Stimulated activated CD8-positive, alpha-beta memory T cell treated with anti-CD3 and anti-CD28 coated beads, Interleukin-12 subunit alpha, Interleukin-12 subunit beta, amount 100 ng/mL, for 24 hours (primary cell): ENCODE measurements around the gene VSIG2.

ENCODE experiments used
- DNase-seq: peaks from one replicate; pipeline ENCODE4 v3.0.0-alpha.2; 2020; ENCODE audit errors: extremely low read depth

The VSIG2 gene

DNA sequence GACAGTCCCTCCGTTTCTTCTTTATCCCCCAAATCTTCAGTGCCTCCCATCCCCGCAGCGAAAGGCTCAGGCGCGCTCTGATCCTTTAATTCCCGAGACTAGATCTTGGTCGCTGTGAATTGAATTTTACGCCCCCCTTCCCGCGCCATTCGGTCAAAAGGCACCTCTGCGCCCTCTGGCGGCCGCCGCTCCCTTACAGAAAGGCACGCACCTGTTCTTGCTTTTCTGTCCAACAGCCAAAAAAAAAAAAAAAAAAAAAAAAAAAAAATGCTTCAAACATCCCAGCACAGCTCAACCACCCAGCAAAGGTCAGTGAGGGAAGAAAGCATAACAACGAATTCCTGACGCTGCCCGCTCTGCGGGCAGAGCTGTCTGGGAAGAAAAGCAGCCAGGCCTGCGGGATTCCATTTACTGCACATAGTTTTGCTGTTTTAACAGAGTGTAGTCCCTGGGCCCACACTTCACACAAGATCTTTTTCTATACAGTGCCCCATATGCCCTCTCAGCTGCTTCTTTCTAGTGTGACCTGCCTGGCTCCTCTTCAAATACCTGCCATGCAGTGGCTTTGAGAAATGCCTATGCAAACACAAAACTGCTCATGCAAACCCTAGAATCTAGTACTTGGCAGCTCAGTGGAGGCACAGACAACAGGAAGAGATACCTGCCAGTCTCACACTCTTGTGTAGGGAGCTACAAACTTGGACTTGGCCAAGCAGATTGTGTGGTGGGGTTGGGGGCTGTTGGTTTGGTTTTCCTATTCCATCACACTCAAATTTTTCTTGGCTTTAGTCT lies 11.3 kb upstream of the VSIG2 start:
- DNase-seq = peak; percentile 58

DNA sequence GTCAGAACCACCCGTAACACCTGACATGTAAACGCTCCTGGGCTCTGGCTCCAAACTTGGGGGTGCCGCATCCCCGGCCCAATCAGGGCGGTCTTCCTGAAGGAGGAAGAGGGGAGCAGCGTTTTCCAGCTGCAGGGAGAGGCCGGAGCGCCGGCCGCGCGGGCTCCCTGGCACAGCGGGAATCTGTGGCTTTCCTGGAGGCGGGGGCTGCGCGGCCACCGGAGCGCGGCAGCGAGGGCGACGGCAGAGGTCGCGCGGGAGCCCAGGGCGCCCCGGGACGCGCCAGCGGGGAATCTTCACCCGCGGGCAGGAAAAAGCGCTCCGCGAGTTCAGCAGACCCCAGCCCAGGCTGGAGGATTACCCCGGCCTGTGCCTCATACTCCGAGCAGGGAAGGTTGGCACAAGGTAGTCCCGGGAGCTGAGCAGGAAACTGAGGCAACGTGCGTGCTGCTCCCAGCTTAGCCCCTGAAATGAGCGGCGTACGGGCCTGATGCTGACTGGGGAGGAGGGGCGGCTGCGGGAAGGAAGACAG lies 10.6 kb upstream of the VSIG2 start:
- no peak for DNase-seq

DNA sequence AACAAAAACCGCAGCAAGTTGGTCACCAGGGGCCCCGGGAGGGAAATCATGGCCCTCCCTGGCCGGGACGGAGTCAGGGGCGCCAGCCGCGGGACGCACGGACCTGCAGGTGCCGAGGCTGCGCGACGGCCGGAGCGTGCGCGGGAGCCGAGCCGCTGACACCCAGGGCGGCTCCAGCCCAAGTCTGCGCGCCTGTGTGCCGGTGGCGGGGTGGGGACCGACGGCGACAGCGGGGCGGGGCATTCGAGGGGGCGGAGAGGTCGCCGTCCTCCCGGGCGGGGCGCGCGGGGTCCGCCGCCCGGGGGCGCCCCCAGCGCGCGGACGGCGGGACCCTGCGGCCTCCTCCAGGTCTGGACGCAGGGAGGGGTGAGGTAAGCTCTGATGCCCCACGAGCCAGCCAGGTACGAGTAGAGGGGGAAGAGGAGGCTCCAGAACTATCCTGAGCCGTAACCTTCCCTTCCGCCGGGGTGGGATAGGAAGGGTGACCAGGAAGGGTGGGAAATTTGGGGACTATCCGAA lies 10.1 kb upstream of the VSIG2 start, which contains the start of gene ESAM:
TSS of gene ESAM (minus strand) at position 186 of the 519 bp plus-strand sequence. CDS start at position 50, 136 bp downstream.
- DNase-seq = no peak

DNA sequence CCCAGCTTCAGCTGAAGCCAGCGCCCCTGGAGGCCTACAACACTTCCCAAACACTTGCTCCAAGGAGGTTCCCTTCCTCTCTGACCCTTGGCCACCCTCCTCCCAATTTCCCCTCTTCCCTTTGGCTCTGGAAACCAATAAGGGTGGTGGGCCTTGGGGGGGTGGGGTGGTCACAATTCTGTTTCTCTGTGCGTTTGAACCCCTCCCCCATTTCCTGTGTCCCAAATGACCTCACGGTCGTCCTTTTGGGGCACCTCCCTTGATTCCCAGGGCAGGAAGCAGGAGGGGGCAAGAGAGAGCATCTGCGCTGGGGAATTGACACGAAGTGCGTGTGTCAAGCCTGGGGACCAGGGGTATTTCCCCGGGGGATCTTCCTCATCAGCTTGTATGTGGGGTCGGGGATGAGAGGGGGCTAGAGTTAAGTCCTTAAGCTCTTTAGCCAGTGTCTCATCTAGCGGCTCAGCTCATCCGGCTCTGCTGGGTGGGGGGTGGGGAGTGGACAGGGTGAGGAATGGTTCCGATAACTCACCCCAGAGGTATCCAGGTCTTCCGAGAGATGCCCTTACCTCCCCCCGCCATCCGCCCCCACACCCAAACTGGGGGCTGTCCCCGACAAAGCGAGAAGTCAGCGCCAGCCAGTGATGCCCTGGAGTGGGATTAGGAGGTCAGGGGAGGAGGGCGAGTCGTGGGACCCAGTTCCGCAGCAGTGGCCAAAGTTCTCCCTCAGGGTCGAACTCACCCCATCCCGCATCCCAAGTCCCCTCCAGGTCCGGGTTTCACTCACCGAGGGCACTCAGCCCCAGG lies 9.4 kb upstream of the VSIG2 start:
- no peak for DNase-seq

DNA sequence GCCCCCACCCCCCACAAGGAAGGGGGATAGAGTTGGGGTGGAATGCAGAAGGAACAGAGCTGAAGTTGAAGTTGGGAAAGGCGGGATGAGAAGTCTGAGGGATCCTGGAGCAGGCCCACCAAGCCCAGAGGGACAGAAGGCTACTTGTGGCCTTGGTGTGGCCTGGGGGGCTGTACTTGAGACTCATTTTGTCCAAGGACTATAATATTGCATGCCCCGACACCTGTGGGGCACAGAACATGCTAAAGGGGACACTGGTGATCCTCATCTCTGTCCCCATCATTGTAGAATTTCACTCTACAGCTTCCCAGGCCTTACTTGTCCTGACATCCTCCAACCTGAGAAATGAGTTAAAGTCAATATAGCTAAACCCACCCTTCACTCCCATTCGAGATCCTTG lies 8.8 kb upstream of the VSIG2 start:
- no peak for DNase-seq

DNA sequence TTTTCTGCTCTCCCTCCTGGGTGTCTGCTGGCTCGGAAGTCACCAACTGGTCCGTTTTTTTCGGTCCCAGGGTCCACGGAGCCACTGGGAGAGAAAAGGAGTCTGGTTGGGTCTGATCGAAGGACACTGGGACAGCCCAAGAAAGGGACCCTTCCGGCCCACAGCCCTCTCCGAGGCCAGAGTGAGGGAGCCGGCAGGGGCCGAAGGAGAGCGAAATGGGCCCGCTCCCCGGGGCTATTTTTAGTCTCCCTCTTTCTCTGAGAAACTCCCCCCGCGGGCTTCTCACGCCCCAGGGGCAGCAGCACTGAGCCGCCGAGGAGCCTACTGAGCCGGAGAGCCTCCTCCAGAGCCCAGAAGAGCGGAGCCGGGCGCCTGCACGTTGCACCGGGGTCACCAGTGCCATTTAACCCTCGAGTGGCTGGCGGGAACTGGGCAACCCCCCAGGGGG lies 8.2 kb upstream of the VSIG2 start:
- no peak for DNase-seq

DNA sequence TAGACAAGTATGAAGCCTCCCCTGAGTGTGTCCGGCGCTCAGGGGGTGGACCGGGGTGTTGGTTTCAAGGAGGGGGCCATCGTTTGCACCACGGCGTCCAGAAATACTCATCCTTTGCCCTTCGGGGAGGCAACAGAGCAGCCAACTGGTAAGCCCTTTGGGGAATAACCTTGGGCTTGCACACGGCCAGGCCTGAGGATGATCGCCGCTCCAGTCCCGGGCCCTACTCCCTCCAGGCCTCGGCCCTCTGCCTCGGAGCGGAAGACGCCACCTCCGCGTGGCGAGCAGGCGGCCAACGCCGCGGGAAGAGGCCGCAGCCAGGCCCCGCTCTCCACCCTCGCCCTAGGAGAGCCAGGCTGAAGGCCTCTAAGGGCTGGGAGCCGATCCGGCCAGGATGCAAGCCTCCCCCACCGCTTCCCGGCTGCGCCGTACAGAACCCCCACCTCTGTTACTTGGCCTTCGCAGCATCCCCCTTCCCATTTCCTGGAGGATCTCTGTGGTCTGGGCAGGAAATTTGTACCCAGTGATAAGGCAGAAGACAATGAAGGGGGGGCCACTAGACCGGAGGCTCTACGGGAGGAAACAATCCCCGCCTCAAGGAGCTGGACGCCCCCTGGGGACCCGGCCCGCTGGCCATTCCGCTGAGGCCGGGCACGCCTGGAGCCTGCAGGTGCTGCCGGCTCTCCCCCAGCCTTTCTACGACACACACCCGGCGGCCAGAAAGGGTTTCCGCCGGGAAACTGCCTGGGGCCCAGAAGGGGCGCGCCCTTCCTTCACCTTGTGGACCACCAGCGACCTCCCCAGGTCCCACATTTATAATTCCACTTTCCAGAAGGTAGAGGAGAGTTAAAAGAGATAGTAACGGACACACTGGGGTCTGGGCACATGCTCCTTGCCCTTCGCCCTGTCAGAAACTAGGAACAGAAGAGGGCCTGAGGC lies 7.5 kb upstream of the VSIG2 start:
- DNase-seq = no peak

DNA sequence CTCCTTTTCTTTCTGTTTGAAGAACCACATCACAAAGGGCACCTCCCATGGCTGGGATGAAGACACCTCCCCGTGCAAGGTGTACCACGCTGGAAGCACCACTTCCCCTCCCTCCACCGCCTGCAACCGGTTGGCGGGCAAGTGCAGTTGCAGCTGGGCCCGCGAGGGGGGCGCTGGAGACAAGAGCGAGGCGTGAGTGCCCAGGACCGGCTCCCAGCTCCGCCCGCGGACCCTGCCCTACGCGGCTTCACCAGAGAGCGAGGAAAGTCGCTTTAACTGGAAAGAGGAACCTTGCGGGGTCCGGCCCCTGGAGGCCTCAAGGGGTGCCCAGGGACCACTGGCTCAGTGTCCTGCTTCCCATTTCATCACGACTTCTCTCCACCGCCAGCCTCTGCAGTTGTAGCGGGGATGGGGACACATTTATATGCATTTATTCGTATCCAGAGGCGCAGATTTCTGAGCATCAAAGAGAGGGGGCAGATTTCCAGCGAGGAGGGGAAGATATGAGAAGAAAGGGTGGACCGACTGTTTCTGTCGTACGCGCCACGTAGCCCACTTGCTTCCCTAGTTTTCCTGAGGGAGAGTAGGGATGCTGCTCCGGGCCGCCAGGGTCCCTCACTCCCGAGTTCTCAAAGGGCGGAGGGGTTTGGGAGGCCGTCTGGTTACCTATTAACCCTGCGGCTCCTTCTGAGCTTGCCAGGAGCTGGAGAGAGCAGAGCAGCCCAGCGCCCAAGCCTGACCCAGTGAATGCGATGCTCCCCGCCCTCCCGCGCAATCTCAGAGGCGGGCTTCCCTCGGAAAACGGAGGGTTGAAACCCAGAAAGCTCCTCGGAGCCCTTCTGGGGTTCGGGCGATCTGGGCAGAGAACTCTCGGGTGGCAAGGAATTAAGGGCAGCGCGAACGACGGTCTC lies 6.6 kb upstream of the VSIG2 start:
- DNase-seq = no peak

DNA sequence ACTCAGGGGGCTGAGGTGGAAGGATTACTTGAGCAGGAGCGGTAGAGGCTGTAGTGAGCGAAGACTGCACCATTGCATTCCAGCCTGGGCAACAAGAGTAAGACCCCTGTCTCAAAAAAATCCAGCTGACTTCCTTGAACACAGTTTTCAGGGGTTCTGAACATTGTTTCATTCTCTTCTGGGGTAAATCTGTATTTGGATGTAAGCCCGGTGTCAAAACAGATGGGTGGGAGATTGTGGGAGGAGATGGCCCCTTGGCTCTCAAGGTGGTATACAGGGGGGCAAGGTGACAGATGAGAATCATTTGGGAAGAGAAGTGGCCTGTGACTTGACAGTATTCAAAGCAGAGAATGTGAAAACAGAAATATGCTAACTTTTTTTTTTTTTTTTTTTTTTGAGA lies 5.3 kb upstream of the VSIG2 start:
- no peak for DNase-seq

DNA sequence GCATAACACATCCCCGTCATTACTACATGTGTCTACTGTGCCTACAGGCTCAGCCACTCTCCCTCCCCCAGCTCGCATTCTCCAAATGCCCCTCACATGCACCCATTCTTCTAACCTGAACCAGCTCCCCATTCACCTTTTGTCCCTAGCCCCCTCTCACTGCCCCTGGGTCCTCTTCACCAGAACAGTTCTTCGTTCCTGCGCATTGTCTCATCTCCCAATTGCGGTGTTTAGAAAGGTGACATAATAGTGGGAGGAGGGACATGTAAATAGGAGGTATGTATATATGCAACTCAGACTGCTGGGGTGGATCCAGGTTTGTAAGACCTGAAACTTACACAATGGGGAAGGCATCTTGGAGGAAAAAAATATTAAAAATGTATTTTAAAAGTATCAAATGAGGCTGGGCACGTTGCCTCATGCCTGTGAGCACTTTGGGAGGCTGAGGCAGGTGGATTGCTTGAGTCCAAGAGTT lies 4.7 kb upstream of the VSIG2 start:
- no peak for DNase-seq

DNA sequence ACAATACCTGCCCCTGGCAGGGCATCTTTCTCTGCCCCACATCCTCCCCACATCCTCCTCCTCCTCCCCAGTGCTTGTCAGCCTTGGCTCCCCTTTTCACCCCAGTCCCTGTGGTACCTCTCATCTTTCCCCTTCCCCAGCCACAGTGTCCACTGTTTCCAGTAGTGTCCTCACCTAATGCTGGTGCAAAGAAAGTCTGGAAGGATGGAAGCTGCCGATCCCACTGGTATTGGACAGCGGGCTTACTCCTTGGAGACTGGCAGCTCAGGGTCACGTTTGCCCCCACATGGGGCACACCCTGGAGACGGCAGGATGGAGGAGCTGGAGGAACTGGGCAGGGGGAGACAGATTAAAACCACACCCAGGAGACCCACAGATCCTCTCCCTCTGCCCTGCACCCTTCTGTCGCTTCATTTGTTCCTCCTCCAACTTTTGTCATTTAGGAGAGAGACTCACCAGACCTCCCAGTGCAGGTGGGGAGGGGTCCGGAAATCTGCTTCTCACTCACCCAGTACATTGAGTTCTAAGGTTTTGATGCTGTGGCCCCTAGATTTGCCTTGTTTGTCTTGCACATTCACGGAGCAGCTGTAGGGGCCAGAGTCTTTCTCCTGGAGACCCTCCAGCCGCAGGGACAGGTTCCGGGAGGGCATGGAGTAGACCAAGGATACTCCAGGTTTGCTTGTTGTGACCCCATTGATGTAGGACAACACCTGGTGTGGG lies 4.1 kb upstream of the VSIG2 start:
- no peak for DNase-seq

DNA sequence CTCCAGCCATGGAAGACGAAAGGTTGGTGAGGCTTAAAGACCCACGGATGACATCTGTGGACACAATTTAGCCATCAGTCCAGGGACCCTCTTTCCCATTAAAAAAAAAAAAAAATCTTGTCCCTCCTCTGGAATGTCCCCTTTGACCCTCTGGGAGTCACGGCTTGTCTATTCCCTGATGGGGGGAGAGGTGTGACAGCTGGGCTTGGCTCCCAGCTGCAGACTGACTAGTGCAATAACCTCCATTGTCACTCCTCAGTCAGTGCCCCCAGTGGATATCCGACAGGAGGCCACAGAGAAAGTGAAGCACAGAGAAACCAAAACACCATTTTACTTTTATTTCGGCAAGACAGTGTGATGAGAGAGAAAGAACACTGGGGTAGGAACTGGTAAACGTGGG lies 2.7 kb upstream of the VSIG2 start:
- no peak for DNase-seq

DNA sequence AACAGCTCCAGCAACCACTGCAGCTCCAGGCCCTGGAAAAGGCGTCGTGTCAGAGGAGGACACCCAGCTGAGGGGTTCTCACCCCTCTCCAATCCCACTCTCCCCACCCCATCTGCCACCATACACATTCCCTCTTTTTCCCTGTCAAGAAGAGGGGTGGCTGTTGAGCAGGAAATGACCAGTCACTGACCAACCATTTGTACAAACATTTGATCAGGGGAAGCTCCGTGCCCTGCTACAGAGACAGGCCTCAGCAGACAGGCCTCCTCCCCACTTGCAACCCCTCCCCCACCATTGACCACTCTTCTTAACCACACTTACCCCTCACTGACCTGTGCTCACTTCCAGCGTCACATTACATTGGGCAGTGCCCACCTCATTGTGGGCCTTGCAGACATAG lies 2.3 kb upstream of the VSIG2 start:
- DNase-seq = no peak

DNA sequence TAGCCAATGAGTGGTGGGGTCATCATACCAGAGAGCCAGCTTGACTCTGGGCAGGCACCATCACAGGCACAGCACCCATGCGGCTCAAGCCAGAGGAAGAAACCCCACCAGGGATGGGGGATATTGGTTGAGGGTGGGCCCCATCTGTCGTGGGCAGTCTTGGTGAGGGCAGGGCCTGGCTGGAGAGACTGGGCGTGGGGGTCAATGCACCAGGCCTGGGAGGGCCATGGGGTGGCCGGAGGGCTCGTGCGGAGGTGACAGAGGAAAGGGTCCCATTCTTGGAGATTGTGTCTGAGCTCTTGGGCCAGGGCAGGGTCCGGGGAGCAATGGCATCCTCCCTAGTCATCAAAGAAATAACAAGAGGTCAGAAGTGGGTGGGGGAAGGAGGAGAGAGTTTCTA lies 1.6 kb upstream of the VSIG2 start:
- no peak for DNase-seq

DNA sequence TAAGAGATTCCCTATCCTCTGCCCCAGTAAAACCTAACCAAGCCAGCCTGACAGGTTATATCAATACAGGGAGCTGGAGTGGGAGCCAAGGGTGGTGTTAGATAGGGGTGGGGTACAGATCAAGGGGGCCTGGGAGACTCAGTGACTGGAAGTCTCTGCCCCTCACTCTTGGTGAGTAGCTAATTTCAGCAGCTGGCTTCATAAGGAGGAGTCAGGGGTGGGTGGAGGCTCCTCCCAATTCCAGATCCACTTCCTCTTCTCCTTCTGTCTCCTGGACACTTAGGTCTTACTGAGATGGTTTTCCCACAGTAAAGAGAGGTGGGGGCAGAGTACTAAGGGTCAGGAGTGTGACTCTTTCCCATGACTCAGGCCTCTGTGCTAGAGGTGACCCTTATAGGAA lies 1.1 kb upstream of the VSIG2 start:
- DNase-seq = no peak

DNA sequence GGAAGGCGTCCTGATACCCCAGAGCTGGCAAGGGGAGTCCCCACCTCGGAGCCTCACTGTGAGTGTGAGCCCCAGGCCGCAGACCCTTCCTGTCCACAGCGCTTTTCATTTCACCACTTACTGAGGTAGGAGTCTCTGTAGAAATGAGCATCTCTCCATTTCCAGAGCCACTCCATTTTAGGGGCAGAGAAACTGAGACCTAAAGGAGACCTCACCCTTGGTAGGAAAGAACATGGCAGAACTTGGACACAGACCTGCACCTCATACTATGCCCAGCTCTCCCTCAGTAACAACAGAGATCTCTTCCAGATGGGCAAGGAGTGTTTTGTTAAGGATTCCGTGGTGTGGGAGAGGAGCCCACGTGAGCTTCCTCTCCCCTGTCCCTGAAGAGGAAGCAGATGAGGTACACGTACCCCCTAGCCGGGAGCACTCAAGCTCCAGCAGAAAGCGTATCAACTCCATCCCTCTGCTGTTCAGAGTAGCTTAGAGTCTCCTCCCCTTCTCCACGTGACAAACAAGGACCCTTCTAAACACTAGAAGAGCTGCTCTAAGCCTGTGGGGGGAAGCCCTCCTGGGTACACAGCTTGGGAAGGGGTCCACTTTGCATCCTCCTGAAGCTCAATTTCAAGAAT lies 532 bp upstream of the VSIG2 start:
- no peak for DNase-seq

DNA sequence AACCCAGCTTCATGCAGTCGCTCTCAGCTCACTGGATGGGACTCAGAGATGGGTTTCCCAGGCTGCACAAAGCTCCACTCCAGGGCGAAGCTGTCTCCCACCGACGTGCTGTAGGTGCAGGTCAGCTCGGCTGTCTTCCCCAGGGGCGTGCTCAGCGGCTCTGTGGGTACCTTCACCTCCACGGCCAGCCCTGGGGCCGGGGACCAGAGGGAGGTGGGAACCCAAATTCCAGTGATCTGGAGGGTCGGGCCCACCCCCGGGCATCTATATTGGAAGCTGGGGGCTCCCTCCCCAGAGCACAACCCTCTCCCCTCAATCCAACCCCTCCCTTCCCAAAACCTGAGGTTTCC lies 689 bp downstream of the VSIG2 start:
- no peak for DNase-seq

DNA sequence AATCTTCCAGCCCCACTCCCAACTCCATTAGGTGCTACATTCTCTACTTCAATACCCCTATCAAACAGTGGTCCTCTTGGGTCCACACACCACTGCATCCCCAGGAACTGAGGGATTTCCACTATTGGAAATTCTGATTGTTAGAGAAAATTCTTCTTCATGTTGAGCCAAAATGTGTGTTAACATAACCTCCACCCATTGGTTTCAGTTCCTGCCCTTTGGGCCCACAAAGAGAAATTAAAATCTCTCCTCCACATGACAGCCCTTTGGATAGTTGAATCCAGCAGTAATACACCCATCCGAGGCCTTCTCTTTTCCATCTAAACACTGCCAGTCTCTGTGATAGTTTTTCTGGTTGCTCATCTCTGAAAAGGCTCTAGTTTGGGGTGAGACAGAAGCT lies 2.1 kb downstream of the VSIG2 start:
- no peak for DNase-seq
